Gastrocnemius medialis (tissue), 4 donors: Measurements from ENCODE around the gene PSMA6. TPM values are rescaled to one million over a fixed set of nuclear protein-coding genes. Genes with fewer than 3 reads are reported as not detected.

Experiments
- ATAC-seq, 2 donors: fragments of 150-250 bp; one replicate each; pipeline ENCODE4 v1.9.1; 2016
- DNase-seq, 2 donors: peaks; one replicate each; pipeline ENCODE4 v3.0.0-alpha.2; 2019
- H3K27ac ChIP-seq, 4 donors: fragments of 200-600 bp; sonication (generic); 1 replicate in 1 of 4; 2 replicates in 3 of 4; pipeline ENCODE4 v1.5.1; 2016 to 2018; ENCODE audit warnings: mild to moderate bottlenecking in 2 of 4, moderate library complexity in 1 of 4
- H3K27me3 ChIP-seq, 3 donors: fragments of 200-600 bp; sonication (generic) in 2 of 3; 1 replicate in 1 of 3; 2 replicates in 2 of 3; pipeline versions ENCODE4 v1.5.1 to v1.6.0; 2016 to 2019; ENCODE audit warnings: mild to moderate bottlenecking in 1 of 3, moderate library complexity in 1 of 3
- H3K36me3 ChIP-seq, 2 donors: fragments of 200-600 bp; sonication (generic) in 1 of 2; one replicate each; pipeline ENCODE4 v1.5.1; 2017 to 2018
- H3K4me1 ChIP-seq, 2 donors: fragments of 200-600 bp; sonication (generic) in 1 of 2; one replicate each; pipeline ENCODE4 v1.5.1; 2016 to 2017; ENCODE audit warnings: mild to moderate bottlenecking in 2 of 2
- H3K4me3 ChIP-seq, 4 donors: fragments of 200-600 bp; sonication (generic) in 3 of 4; 1 replicate in 1 of 4; 2 replicates in 3 of 4; pipeline ENCODE4 v1.5.1; 2016 to 2019; ENCODE audit warnings: mild to moderate bottlenecking in 2 of 4
- H3K9me3 ChIP-seq, 3 donors: fragments of 200-600 bp; sonication (generic) in 2 of 3; 1 replicate in 1 of 3; 2 replicates in 2 of 3; pipeline ENCODE4 v1.5.1; 2016 to 2019
- POLR2A ChIP-seq, 2 donors: fragments of 450-650 bp; IDR thresholded peaks; one replicate each; pipeline ENCODE4 v1.6.1; 2017; ENCODE audit warnings: antibody characterized with exemption in 2 of 2, mild to moderate bottlenecking in 2 of 2, moderate library complexity in 2 of 2
- in situ Hi-C, 4 donors: fragments of 200-750 bp; cut with MboI; loops; one replicate each; pipeline versions ENCODE4 v1.15.0 to v1.8.0; 2017; ENCODE audit warnings: low sequenced_read_pairs in 4 of 4
- intact Hi-C: fragments of 100-400 bp; cut with DNase I; formaldehyde crosslinking; loops from one replicate; pipeline ENCODE4 v1.15.1; 2023; ENCODE audit warnings: low total_unique reads
- total RNA-seq, 4 donors: library from RNA; depleted of rRNA; stranded (reverse); fragments of >200 nt; gene quantifications; one replicate each; pipeline versions ENCODE4 v1.1.0 to v1.2.3, GENCODE V29; 2016
- TF ChIP-seq, protein P1 (sequence below), 5 experiments: fragments of 450-650 bp in 3 of 5; fragments of 200-600 bp in 2 of 5; sonication (generic) in 2 of 5; IDR thresholded peaks in 4 of 5; conservative IDR thresholded peaks in 1 of 5; 1 replicate in 4 of 5; 2 replicates in 1 of 5; pipeline ENCODE4 v1.5.1; 2016 to 2019; ENCODE audit warnings: antibody characterized with exemption in 5 of 5, mild to moderate bottlenecking in 3 of 5, moderate library complexity in 3 of 5

The PSMA6 gene
- total RNA-seq, 4 donors from 2014 or later: 323 to 502 (median 464) TPM

DNA sequence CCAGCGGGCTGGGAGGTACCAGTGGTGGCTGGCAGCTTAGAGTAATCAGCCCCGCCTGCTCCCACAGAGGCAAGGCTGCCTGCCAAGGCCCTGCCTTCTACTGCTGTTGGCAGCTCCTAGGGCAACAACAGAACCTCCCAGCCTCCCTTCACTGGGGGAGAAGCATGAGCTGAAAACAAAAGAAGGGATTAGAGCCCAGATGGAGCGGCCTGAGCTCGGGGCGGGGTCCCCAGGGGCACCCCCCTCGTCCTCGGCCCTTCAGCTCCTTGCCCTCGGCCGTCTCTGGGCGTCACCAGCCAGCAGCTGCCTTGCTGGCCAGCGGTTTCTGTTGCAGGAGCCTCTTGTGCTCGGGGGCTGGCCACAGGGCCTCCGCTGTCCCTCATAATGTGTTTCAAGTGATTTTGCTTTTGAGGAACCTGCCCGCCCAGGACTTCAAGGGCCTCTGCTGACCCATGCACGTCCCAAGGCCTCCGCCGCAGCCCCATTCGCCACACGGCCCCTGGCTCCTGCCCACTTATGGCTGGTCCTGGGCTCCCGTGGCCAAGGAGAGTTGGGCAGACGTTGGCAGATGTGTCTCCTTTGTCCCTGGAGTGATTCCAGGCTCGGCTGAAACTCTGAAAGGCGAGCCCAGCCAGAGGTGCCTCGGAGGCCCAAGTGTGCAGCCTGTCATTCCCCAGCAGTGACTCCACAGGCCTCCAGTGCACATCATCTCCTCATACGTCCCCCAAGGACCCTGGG lies 49.7 kb downstream of the PSMA6 start:
- Histone ChIP-seq H3K4me3 (peak overlapping the region; percentile 47 to 57 (median 50)), H3K9me3 (no peaks in the 10 kb centered on the region), H3K4me1 (peaks cover 26 to 31% of the 10 kb centered on the region in 2 donors), H3K36me3 (no peaks in the 10 kb centered on the region), H3K27me3 (no peaks in the 10 kb centered on the region), H3K27ac (peak overlapping the region; percentile 94 to 99 (median 96))
- TF ChIP-seq, protein P1, sequence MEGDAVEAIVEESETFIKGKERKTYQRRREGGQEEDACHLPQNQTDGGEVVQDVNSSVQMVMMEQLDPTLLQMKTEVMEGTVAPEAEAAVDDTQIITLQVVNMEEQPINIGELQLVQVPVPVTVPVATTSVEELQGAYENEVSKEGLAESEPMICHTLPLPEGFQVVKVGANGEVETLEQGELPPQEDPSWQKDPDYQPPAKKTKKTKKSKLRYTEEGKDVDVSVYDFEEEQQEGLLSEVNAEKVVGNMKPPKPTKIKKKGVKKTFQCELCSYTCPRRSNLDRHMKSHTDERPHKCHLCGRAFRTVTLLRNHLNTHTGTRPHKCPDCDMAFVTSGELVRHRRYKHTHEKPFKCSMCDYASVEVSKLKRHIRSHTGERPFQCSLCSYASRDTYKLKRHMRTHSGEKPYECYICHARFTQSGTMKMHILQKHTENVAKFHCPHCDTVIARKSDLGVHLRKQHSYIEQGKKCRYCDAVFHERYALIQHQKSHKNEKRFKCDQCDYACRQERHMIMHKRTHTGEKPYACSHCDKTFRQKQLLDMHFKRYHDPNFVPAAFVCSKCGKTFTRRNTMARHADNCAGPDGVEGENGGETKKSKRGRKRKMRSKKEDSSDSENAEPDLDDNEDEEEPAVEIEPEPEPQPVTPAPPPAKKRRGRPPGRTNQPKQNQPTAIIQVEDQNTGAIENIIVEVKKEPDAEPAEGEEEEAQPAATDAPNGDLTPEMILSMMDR (IDR thresholded peaks at IDR 0.05 in 4 of 5, conservative IDR thresholded peaks at IDR 0.05 in 1 of 5): peak in 1 of 5 experiments; percentile 7
- peak; percentile 61 to 71 for TF ChIP-seq POLR2A (IDR thresholded peaks at IDR 0.05)
- intact Hi-C loops: loop anchor here (1.0 to 2.0 kb wide), 3 partner anchors 42 to 62 kb away; partner anchors contain the start of genes NFKBIA and PSMA6
- ATAC-seq: peak; percentile 81 to 82
- in situ Hi-C loops: no loop called here
- peak; percentile 93 to 98 for DNase-seq

DNA sequence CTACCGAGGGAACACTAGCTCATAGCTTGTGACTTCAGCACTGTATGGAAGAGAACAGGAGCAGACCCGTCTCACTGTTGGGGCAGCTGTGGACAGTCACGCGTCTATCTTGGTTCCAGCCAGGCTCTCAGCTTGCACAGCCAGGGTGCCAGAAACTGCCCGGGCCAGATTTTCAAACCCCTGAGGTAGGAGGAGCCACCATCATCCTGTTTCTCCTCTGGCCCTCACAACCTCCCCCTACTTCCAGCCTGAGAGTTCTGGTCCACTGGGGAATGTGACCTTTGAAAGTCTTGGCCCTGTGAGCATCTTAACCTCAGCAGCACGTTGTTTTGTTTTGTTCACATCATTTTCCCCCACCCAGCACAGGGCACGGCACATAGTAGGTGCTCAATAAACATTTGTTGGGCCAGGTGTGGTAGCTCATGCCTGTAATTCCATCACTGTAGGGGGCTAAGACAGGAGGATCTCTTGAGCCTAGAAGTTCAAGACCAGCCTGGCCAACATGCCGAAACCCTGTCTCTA lies 50.4 kb downstream of the PSMA6 start:
- Histone ChIP-seq H3K4me3 (peak overlapping the region; percentile 47 to 57 (median 50)), H3K36me3 (no peaks in the 10 kb centered on the region), H3K9me3 (no peaks in the 10 kb centered on the region), H3K27me3 (no peaks in the 10 kb centered on the region), H3K27ac (peak overlapping the region; percentile 94 to 99 (median 96)), H3K4me1 (peaks cover 20 to 24% of the 10 kb centered on the region in 2 donors)
- ATAC-seq: peak in 1 of 2 donors; percentile 82
- DNase-seq: peak in 1 of 2 donors; percentile 75
- no peak for TF ChIP-seq POLR2A (IDR thresholded peaks at IDR 0.05)
- TF ChIP-seq, protein P1 (IDR thresholded peaks at IDR 0.05 in 4 of 5, conservative IDR thresholded peaks at IDR 0.05 in 1 of 5): no peak
- in situ Hi-C loops: no loop called here
- intact Hi-C loops: loop anchor here (1.0 kb wide), 2 partner anchors 42 to 62 kb away; partner anchors contain the start of gene NFKBIA

DNA sequence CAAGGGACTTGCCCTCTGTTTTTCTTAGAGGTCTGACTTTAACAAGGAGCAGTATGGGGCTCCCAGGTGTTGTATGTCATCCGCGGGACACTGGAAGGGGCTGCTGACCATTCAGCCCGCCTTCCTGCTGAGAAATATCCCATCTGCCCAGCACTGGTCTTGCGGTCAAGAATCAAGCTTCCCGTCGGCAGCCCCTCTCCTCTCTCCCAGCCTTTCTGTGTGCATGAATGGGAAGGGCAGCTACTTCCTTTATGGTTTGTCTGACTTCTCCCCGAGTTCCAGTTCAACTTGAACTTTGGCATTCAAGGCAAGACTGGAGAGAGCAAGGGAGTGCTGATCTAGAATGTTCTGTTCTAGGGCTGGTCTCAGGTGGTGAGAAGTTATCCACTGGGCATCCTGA lies 51.5 kb downstream of the PSMA6 start:
- H3K27ac ChIP-seq: peak overlapping the region in 2 of 4 donors; percentile 34 to 99
- no peak overlapping the region for H3K4me3 ChIP-seq
- H3K4me1 ChIP-seq: peaks cover 19 to 21% of the 10 kb centered on the region in 2 donors
- no peaks in the 10 kb centered on the region for H3K36me3 ChIP-seq
- in situ Hi-C loops: no loop called here
- ATAC-seq (no peak), DNase-seq (no peak)
- intact Hi-C loops: no loop called here
- H3K9me3 ChIP-seq: no peaks in the 10 kb centered on the region
- TF ChIP-seq, protein P1 (IDR thresholded peaks at IDR 0.05 in 4 of 5, conservative IDR thresholded peaks at IDR 0.05 in 1 of 5): no peak
- no peak for TF ChIP-seq POLR2A (IDR thresholded peaks at IDR 0.05)
- H3K27me3 ChIP-seq: no peaks in the 10 kb centered on the region

DNA sequence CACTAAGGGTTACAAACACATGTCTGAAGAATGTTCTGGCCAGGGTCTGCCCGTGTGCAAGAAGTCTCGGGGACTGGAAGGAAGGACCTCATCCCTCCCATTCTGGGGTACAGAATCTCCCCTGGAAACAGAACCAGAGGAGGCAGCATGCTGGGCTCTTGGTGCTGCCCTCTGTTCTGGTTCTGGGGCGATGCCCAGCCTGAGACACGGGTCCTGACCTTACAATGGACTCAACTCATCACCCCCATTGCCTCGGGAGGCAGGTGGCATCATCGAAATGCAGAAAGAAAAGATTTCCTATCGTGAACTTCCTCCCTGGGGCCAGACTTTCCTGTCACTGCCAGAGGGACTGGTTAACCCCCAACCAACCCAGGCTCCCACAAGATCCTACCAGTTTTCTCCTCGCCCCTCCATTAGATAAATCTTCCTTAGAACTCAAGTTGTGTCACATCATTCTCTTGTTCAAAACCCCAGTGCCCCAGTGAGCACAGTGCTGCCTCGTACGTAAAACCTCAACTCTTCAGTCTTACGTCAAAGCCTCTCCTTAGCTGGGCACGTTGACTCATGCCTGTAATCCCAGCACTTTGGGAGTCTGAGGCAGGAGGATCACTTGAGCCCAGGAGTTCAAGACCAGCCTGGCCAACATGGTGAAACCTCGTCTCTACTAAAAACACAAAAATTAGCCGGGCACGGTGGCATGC lies 52.1 kb downstream of the PSMA6 start:
- Histone ChIP-seq H3K36me3 (no peaks in the 10 kb centered on the region), H3K27ac (peak overlapping the region in 1 of 4 donors; percentile 99), H3K4me1 (peaks cover 19 to 21% of the 10 kb centered on the region in 2 donors), H3K27me3 (no peaks in the 10 kb centered on the region), H3K9me3 (no peaks in the 10 kb centered on the region), H3K4me3 (no peak overlapping the region)
- in situ Hi-C loops (no loop called here), intact Hi-C loops (no loop called here)
- ATAC-seq (no peak), DNase-seq (no peak)
- TF ChIP-seq, protein P1 (IDR thresholded peaks at IDR 0.05 in 4 of 5, conservative IDR thresholded peaks at IDR 0.05 in 1 of 5): no peak
- no peak for TF ChIP-seq POLR2A (IDR thresholded peaks at IDR 0.05)
